ENCODE data around the gene GPD2. TPM values are rescaled to one million over a fixed set of nuclear protein-coding genes. Genes with fewer than 3 reads are reported as not detected.

The GPD2 gene
- total and polyA plus RNA-seq, 10 of the 15 experiments (the other 5 are each of a cell fraction or from before 2014, with no cell fraction given) = 10.0 to 73.5 (median 43.4) TPM

- no peak for TF ChIP-seq WRNIP1 (IDR thresholded peaks at IDR 0.05; ENCODE audit: borderline replicate concordance, low read depth, low read length)
- TF ChIP-seq DPF2 (IDR thresholded peaks at IDR 0.05) = peak; percentile 37; the same call in 1 of the 2 replicates
- TF ChIP-seq IKZF1 (conservative IDR thresholded peaks at IDR 0.05) = peak; percentile 64; the same call in 1 of the 2 replicates
- TF ChIP-seq MTA2 (IDR thresholded peaks at IDR 0.05; ENCODE audit: low read depth) = peak; percentile 39; the same call in 1 of the 2 replicates
- no peak for TF ChIP-seq EZH2 (IDR thresholded peaks at IDR 0.05; ENCODE audit: borderline replicate concordance, control insufficient read depth, low read depth, low read length)
Measured at GRCh38 chr2:156565066-156565710, 129.0 kb downstream of the GPD2 start (continued).

- H3K27me3 ChIP-seq (replicated peaks in 1 of 2; ENCODE audit: control insufficient read depth in 2 of 2, insufficient read depth in 2 of 2, low read length in 1 of 2) = no peaks in the 10 kb centered on the region
- BruUV-seq (replicated peaks) = no TSS peak
- WGBS (ENCODE audit: insufficient coverage, insufficient replicate concordance, low lambda C conversion rate, missing lambda C conversion rate) = 50% methylated on average over 2 of the region's 2 CpGs
- ChIA-PET POLR2A (interaction anchor here (0.5 to 1.4 kb wide), 5 partner anchors 34 to 1079 kb away, joined by 3 read pairs; no protein-coding TSS in a partner anchor), RAD21 (ENCODE audit: unreplicated experiment) (interaction anchor here (0.7 to 2.9 kb wide), 14 partner anchors 11 to 239 kb away, joined by 3 to 22 read pairs (median 4); partner anchors contain the start of gene GPD2), CTCF (interaction anchor here (0.8 to 3.1 kb wide), 8 partner anchors 9 to 239 kb away, joined by 3 to 21 read pairs (median 4); no protein-coding TSS in a partner anchor), SMC1A (ENCODE audit: uncharacterized antibody, unreplicated experiment) (interaction anchor here (0.6 to 5.7 kb wide), 22 partner anchors 9 to 239 kb away, joined by 3 to 39 read pairs (median 6); no protein-coding TSS in a partner anchor)
- peak overlapping the region; percentile 66 for H3K4me2 ChIP-seq (ENCODE audit: control insufficient read depth, insufficient read depth)
- peak; percentile 85 for ATAC-seq
- H3K36me3 ChIP-seq (ENCODE audit: control insufficient read depth in 2 of 2, insufficient read depth in 2 of 2, low read length in 1 of 2) = peaks cover 0 to 13% of the 10 kb centered on the region in 2 experiments; a peak in 1 of 4 replicates
- H4K20me1 ChIP-seq (ENCODE audit: control insufficient read depth, insufficient read depth) = no peaks in the 10 kb centered on the region
- H3K9me3 ChIP-seq (replicated peaks; ENCODE audit: control insufficient read depth, insufficient read depth, low read length) = no peaks in the 10 kb centered on the region
- in situ Hi-C loops (cut with MboI) = no loop called here
- FAIRE-seq = no peak
- H3K27ac ChIP-seq (ENCODE audit: control insufficient read depth, insufficient read depth) = peak overlapping the region; percentile 18; the same call in 1 of the 2 replicates
- H3K79me2 ChIP-seq (ENCODE audit: control insufficient read depth, insufficient read depth, low read length) = no peaks in the 10 kb centered on the region
- H3K4me3 ChIP-seq = no peak overlapping the region
- DNase-seq (ENCODE audit: low read depth, low spot score) = no peak
- H3K4me1 ChIP-seq (ENCODE audit: control insufficient read depth, insufficient read depth, low read length) = peaks cover 10% of the 10 kb centered on the region; the same call in 1 of the 2 replicates
- H2AFZ ChIP-seq (ENCODE audit: control insufficient read depth, low read depth, low read length) = no peak overlapping the region
- H3K9ac ChIP-seq (ENCODE audit: control insufficient read depth, insufficient read depth, low read length) = no peak overlapping the region
- intact Hi-C loops (cut with micrococcal nuclease; ENCODE audit: unreplicated experiment) = no loop called here
- TF ChIP-seq PKNOX1 (IDR thresholded peaks at IDR 0.05) (0 out of 2 replicates have a peak, but pooled peaks have one; percentile 33), SMC3 (IDR thresholded peaks at IDR 0.05; ENCODE audit: borderline replicate concordance, low read length) (no peak)
Measured at GRCh38 chr2:156573710-156574109, 137.5 kb downstream of the GPD2 start.

Data from GM12878 (cell line).